SU-DHL-6 (cell line): ENCODE data around the gene COL26A1.

ENCODE experiments used
- H2AFZ ChIP-seq: fragments of 200-600 bp; sonication (generic); 2 replicates; pipeline ENCODE4 v1.6.1; 2014; ENCODE audit warnings: low read depth, mild to moderate bottlenecking, moderate library complexity, mixed read lengths, antibody characterized with exemption, low read length; ENCODE audit not compliant: severe bottlenecking
- H3F3A ChIP-seq: fragments of 200-600 bp; shearing (Covaris generic); 2 replicates; pipeline ENCODE4 v1.6.0; 2016; ENCODE audit warnings: antibody characterized with exemption, mild to moderate bottlenecking; ENCODE audit not compliant: insufficient read depth
- H3K27ac ChIP-seq: fragments of 200-600 bp; sonication (generic); 2 replicates; pipeline ENCODE4 v1.5.1; 2016; ENCODE audit warnings: low read depth, mild to moderate bottlenecking, low read length, moderate library complexity, mixed read lengths
- H3K27me3 ChIP-seq: fragments of 200-600 bp; sonication (generic), shearing (Covaris generic); 2 replicates; pipeline ENCODE4 v1.6.0; 2014; ENCODE audit warnings: mild to moderate bottlenecking, low read length
- H3K36me3 ChIP-seq: fragments of 200-600 bp; sonication (generic); 2 replicates; pipeline ENCODE4 v1.6.1; 2014; ENCODE audit warnings: mild to moderate bottlenecking, low read length, mixed read lengths
- H3K4me2 ChIP-seq: fragments of 300-600, 200-600 bp; shearing (Covaris generic), sonication (generic); 2 replicates; pipeline ENCODE4 v1.6.0; 2014; ENCODE audit warnings: low read length, low read depth, mild to moderate bottlenecking; ENCODE audit not compliant: poor library complexity, severe bottlenecking
- H3K4me3 ChIP-seq: fragments of 200-600 bp; sonication (generic); 2 replicates; pipeline ENCODE4 v1.5.1; 2014; ENCODE audit warnings: antibody characterized with exemption, low read length, mild to moderate bottlenecking, mixed read lengths; ENCODE audit not compliant: insufficient read depth, poor library complexity, severe bottlenecking
- H3K79me2 ChIP-seq: fragments of 200-600 bp; sonication (generic); 2 replicates; pipeline ENCODE4 v1.6.1; 2014; ENCODE audit warnings: mild to moderate bottlenecking, low read length, moderate library complexity; ENCODE audit not compliant: insufficient read depth
- H3K9ac ChIP-seq: fragments of 200-600 bp; sonication (generic); 2 replicates; pipeline ENCODE4 v1.7.0; 2014; ENCODE audit warnings: mild to moderate bottlenecking, low read length
- H3K9me2 ChIP-seq: fragments of 200-600 bp; sonication (generic); replicated peaks from 2 replicates; pipeline ENCODE4 v1.6.1; 2014; ENCODE audit warnings: low read length; ENCODE audit not compliant: insufficient read depth
- H3K9me3 ChIP-seq: fragments of 200-600 bp; sonication (generic); 2 replicates; pipeline ENCODE4 v1.6.1; 2014; ENCODE audit warnings: low read length, mixed read lengths; ENCODE audit not compliant: insufficient read depth
- H4K20me1 ChIP-seq: fragments of 200-600 bp; sonication (generic); 2 replicates; pipeline ENCODE4 v1.6.1; 2014; ENCODE audit warnings: low read depth, mild to moderate bottlenecking, antibody characterized with exemption, low read length, moderate library complexity, mixed read lengths
- EZH2phosphoT487 ChIP-seq: fragments of 200-600 bp; sonication (generic), shearing (Covaris generic); conservative IDR thresholded peaks from 2 replicates; pipeline ENCODE4 v1.6.1; 2018; ENCODE audit warnings: mild to moderate bottlenecking, antibody characterized with exemption, low read length, moderate library complexity, mixed read lengths
- TF ChIP-seq, protein P1 (sequence below): fragments of 200-600 bp; sonication (generic); IDR thresholded peaks from one replicate; pipeline ENCODE4 v1.5.1; 2017; ENCODE audit warnings: antibody characterized with exemption, mild to moderate bottlenecking, low read length, moderate library complexity; ENCODE audit not compliant: insufficient read depth, poor library complexity, severe bottlenecking

The COL26A1 gene

GRCh38 chr7:101581891-101582290, 219.2 kb downstream of the COL26A1 start:
- no peaks in the 10 kb centered on the region for H3K9me3 ChIP-seq
- TF ChIP-seq, protein P1, sequence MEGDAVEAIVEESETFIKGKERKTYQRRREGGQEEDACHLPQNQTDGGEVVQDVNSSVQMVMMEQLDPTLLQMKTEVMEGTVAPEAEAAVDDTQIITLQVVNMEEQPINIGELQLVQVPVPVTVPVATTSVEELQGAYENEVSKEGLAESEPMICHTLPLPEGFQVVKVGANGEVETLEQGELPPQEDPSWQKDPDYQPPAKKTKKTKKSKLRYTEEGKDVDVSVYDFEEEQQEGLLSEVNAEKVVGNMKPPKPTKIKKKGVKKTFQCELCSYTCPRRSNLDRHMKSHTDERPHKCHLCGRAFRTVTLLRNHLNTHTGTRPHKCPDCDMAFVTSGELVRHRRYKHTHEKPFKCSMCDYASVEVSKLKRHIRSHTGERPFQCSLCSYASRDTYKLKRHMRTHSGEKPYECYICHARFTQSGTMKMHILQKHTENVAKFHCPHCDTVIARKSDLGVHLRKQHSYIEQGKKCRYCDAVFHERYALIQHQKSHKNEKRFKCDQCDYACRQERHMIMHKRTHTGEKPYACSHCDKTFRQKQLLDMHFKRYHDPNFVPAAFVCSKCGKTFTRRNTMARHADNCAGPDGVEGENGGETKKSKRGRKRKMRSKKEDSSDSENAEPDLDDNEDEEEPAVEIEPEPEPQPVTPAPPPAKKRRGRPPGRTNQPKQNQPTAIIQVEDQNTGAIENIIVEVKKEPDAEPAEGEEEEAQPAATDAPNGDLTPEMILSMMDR: no peak
- TF ChIP-seq EZH2phosphoT487: no peak
- no peak overlapping the region for H3K27ac ChIP-seq
- H4K20me1 ChIP-seq: no peaks in the 10 kb centered on the region
- H3K36me3 ChIP-seq: no peaks in the 10 kb centered on the region
- H3K4me2 ChIP-seq: no peak overlapping the region
- H2AFZ ChIP-seq: no peak overlapping the region
- no peak overlapping the region for H3K9ac ChIP-seq
- H3K79me2 ChIP-seq: no peaks in the 10 kb centered on the region
- H3K27me3 ChIP-seq: 0 out of 2 replicates have a peak, but pooled peaks cover 2% of the 10 kb centered on the region
- no peaks in the 10 kb centered on the region for H3K9me2 ChIP-seq
- no peaks in the 10 kb centered on the region for H3F3A ChIP-seq
- no peak overlapping the region for H3K4me3 ChIP-seq

DNA sequence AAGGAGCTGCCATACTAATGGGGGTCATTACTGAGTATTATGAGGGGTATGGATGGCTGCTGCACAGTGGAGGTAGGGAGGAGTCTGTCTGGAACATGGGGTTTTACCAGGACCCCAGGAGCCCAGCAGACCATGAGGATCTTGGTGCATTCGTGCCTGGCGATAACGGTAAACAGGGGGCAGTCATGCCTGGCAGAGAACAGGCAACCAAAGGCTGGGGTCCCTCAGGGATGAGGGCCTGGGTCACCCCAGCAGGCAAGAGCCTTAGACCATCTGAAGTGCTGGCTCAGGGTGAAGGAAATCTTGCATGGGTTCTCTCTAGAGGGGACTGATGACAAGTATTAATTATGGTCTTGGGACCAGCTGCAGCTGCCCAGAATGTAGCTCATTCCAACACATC, 220.3 kb downstream of the COL26A1 start:
- TF ChIP-seq, protein P1: no peak
- no peak for TF ChIP-seq EZH2phosphoT487
- H2AFZ ChIP-seq: no peak overlapping the region

DNA sequence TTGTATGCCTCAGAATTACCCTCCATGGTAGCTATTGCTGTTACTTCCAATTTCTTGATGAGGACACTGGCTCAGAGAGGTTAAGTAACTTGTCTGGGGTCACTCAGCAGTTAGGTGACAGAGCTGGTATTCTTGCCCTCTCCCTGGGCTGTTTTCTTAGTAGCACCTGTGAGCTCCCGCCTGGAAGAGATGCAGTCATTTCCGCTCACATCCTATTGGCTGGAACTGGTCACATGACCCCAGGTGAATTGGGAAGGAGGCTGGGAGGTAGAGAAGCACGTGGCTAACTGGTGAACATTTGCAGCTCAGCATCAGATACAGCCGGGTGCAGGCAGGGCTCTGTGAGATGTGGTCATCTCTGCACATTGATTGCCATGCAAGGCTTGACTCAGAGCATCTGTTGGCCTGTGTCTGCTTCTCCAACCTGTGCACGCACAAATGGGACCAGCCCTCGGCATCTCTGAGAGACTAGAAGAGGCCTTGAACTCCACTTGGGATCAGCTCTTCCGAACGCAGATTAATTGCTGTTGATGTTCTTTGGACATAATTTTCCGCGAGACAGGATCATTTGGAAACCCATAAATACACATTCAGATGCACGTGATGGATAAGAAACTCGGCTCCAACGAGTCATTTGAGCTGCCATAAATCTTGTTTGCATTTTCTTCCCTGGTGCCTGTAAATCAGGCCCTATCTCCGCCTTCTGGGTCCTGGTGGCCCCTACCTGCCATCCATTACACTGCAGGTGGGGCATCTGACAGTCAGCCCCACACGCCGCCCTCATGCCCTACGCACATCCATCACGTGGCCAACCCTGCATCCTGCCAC, 223.6 kb downstream of the COL26A1 start:
- no peaks in the 10 kb centered on the region for H3F3A ChIP-seq
- no peak overlapping the region for H3K4me3 ChIP-seq
- TF ChIP-seq EZH2phosphoT487: no peak
- TF ChIP-seq, protein P1: no peak

More for the DNA sequence above, 220.3 kb downstream of the COL26A1 start:
- no peak overlapping the region for H3K9ac ChIP-seq
- H3F3A ChIP-seq: no peaks in the 10 kb centered on the region
- H3K79me2 ChIP-seq: no peaks in the 10 kb centered on the region
- H4K20me1 ChIP-seq: no peaks in the 10 kb centered on the region
- no peaks in the 10 kb centered on the region for H3K36me3 ChIP-seq
- H3K4me2 ChIP-seq: no peak overlapping the region
- H3K9me3 ChIP-seq: no peaks in the 10 kb centered on the region
- 0 out of 2 replicates have a peak, but pooled peaks cover 2% of the 10 kb centered on the region for H3K27me3 ChIP-seq
- no peaks in the 10 kb centered on the region for H3K9me2 ChIP-seq
- H3K27ac ChIP-seq: no peak overlapping the region
- H3K4me3 ChIP-seq: no peak overlapping the region

More for the DNA sequence above, 223.6 kb downstream of the COL26A1 start:
- Histone ChIP-seq H3K4me2 (no peak overlapping the region), H3K9me3 (no peaks in the 10 kb centered on the region), H3K27ac (no peak overlapping the region), H3K9me2 (no peaks in the 10 kb centered on the region), H3K9ac (no peak overlapping the region), H4K20me1 (no peaks in the 10 kb centered on the region), H3K36me3 (no peaks in the 10 kb centered on the region), H3K79me2 (no peaks in the 10 kb centered on the region), H2AFZ (no peak overlapping the region), H3K27me3 (0 out of 2 replicates have a peak, but pooled peaks cover 2% of the 10 kb centered on the region)
